Measurements from ENCODE around the gene MLLT6. TPM values are rescaled to one million over a fixed set of nuclear protein-coding genes. Genes with fewer than 3 reads are reported as not detected.
A peak's percentile ranks its signal among the peaks of the same experiment; 100 is the strongest.

MLLT6 gene
- total and polyA plus RNA-seq, 10 of the 15 experiments (the other 5 are each of a cell fraction or from before 2014, with no cell fraction given): 4.8 to 105 (median 36.3) TPM

DNA sequence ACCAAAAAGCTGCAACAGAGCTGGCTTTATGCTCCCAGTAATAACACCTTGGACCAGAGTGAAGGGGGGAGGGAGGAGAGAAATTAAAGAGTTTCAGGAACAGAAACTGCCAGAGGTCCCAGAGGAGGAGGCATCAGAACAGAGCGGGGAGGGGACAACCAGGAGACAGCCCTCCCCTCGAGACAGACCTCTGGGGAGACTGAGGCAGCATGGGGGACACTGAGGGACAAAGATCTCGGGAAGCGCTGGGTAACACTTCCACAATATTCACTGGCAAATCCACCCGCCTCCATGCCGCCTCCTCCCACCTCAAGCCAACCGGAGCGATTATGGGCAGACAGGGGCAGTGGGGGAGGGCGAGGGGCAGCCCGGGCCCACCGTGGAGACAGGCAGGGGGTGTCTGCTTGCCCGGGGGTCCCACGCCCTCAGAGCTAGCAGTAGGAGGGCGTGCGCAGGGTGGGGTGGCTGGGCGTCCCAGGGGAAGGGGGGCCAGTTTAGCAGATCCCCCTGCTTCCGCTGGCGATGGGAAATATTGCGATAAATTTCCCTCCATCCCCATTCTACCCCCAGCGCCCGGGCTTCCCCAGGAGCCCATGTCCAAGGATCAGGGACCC, 41.9 kb downstream of the MLLT6 start (continued):
- TF ChIP-seq, protein P1, sequence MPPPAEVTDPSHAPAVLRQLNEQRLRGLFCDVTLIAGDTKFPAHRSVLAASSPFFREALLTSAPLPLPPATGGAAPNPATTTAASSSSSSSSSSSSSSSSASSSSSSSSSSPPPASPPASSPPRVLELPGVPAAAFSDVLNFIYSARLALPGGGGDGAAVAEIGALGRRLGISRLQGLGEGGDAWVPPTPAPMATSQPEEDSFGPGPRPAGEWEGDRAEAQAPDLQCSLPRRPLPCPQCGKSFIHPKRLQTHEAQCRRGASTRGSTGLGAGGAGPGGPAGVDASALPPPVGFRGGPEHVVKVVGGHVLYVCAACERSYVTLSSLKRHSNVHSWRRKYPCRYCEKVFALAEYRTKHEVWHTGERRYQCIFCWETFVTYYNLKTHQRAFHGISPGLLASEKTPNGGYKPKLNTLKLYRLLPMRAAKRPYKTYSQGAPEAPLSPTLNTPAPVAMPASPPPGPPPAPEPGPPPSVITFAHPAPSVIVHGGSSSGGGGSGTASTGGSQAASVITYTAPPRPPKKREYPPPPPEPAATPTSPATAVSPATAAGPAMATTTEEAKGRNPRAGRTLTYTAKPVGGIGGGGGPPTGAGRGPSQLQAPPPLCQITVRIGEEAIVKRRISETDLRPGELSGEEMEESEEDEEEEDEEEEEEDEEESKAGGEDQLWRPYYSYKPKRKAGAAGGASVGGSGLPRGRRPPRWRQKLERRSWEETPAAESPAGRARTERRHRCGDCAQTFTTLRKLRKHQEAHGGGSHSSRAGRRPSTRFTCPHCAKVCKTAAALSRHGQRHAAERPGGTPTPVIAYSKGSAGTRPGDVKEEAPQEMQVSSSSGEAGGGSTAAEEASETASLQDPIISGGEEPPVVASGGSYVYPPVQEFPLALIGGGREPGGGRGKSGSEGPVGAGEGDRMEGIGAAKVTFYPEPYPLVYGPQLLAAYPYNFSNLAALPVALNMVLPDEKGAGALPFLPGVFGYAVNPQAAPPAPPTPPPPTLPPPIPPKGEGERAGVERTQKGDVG (CRISPR knock-in tag; IDR thresholded peaks at IDR 0.05): no peak
- TF ChIP-seq, protein P2, sequence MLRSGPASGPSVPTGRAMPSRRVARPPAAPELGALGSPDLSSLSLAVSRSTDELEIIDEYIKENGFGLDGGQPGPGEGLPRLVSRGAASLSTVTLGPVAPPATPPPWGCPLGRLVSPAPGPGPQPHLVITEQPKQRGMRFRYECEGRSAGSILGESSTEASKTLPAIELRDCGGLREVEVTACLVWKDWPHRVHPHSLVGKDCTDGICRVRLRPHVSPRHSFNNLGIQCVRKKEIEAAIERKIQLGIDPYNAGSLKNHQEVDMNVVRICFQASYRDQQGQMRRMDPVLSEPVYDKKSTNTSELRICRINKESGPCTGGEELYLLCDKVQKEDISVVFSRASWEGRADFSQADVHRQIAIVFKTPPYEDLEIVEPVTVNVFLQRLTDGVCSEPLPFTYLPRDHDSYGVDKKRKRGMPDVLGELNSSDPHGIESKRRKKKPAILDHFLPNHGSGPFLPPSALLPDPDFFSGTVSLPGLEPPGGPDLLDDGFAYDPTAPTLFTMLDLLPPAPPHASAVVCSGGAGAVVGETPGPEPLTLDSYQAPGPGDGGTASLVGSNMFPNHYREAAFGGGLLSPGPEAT (IDR thresholded peaks at IDR 0.05; ENCODE audit: low read depth): peak; percentile 47
- TF ChIP-seq, protein P3, sequence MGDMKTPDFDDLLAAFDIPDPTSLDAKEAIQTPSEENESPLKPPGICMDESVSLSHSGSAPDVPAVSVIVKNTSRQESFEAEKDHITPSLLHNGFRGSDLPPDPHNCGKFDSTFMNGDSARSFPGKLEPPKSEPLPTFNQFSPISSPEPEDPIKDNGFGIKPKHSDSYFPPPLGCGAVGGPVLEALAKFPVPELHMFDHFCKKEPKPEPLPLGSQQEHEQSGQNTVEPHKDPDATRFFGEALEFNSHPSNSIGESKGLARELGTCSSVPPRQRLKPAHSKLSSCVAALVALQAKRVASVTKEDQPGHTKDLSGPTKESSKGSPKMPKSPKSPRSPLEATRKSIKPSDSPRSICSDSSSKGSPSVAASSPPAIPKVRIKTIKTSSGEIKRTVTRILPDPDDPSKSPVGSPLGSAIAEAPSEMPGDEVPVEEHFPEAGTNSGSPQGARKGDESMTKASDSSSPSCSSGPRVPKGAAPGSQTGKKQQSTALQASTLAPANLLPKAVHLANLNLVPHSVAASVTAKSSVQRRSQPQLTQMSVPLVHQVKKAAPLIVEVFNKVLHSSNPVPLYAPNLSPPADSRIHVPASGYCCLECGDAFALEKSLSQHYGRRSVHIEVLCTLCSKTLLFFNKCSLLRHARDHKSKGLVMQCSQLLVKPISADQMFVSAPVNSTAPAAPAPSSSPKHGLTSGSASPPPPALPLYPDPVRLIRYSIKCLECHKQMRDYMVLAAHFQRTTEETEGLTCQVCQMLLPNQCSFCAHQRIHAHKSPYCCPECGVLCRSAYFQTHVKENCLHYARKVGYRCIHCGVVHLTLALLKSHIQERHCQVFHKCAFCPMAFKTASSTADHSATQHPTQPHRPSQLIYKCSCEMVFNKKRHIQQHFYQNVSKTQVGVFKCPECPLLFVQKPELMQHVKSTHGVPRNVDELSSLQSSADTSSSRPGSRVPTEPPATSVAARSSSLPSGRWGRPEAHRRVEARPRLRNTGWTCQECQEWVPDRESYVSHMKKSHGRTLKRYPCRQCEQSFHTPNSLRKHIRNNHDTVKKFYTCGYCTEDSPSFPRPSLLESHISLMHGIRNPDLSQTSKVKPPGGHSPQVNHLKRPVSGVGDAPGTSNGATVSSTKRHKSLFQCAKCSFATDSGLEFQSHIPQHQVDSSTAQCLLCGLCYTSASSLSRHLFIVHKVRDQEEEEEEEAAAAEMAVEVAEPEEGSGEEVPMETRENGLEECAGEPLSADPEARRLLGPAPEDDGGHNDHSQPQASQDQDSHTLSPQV (IDR thresholded peaks at IDR 0.05): no peak
- TF ChIP-seq CHD2 (IDR thresholded peaks at IDR 0.05; ENCODE audit: borderline replicate concordance, low read depth, low read length) (peak; percentile 3; the same call in 1 of the 2 replicates), IKZF2 (IDR thresholded peaks at IDR 0.05) (peak; percentile 63 to 76), IRF4 (IDR thresholded peaks at IDR 0.05; ENCODE audit: low read depth, low read length) (peak; percentile 53; the same call in 1 of the 2 replicates), EP300 (IDR thresholded peaks at IDR 0.05; ENCODE audit: borderline replicate concordance in 1 of 2, control insufficient read depth in 1 of 2, low read depth in 2 of 2, low read length in 2 of 2) (peak in 1 of 2 experiments; percentile 10; a peak in 1 of 4 replicates), YBX1 (IDR thresholded peaks at IDR 0.05) (no peak)
